Measurements from ENCODE around the gene ADSS1. TPM values are rescaled to one million over a fixed set of nuclear protein-coding genes. Genes with fewer than 3 reads are reported as not detected.
A peak's percentile ranks its signal among the peaks of the same experiment; 100 is the strongest.

Gene ADSS1
- total and polyA plus RNA-seq, 10 donors, result 2.7 to 11.7 (median 5.1) TPM

DNA sequence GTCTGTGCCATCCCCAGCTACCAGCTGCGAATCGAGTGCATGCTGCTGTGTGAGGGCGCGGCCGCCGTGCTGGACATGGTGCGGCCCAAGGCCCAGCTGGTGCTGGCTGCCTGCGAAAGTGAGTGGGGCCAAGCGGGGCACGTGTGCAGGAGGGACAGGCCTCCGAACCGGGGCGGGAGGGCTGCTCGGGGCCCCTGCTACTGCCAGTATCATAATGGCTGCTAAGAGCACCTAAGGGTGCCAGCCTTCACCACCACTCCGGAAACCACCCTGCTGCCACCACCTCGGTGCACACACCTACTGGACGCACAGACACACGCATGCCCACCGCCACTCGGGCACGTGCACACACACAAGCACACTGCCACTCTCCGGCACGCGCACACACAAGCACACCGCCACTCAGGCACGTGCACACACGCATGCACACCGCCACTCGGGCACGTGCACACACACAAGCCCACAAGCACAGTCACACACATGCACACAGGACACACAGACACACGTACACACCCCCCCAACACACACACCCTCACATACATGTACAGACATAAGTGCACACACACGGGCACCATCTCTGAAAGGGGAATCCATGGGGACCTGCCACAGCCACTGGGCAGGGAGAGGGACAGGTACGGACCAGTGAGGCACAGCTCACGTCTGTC is 13.8 kb upstream of the ADSS1 start:
- no peak overlapping the region for H3K27ac ChIP-seq
- TF ChIP-seq POLR2A (IDR thresholded peaks at IDR 0.05) (no peak), POLR2AphosphoS5 (IDR thresholded peaks at IDR 0.05) (peak in 1 of 3 donors; percentile 38)
- no peak for DNase-seq

DNA sequence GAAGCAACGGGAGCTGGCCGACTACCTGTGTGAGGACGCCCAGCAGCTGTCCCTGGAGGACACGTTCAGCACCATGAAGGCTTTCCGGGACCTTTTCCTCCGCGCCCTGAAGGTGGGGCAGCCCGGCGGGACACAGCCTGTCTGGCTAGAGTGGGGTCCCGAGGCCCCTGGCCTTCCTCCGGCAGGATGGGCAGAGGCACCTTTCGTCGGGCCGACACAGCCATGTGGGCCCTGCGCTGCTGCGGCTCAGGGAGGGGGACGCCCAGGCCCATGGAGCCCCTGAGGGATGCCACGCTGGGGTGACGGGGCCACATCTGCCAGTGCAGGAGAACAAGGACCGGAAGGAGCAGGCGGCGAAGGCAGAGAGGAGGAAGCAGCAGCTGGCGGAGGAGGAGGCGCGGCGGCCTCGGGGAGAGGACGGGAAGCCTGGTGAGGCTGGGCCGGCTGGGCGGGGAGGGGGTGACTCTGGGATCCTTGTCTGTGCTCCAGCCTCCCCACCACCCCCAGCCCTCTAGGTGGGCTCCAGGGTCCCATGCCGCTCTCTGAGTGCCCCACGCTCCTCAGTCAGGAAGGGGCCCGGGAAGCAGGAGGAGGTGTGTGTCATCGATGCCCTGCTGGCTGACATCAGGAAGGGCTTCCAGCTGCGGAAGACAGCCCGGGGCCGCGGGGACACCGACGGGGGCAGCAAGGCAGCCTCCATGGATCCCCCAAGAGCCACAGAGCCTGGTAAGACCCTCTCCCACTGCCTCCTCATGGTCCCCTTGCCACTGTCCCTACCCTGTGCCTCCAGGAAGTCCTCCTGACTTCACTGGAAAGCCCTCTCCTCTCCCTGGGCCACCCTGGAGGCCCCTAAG is 10.9 kb upstream of the ADSS1 start:
- H3K36me3 ChIP-seq, result peaks cover 0 to 92% (median 66%) of the 10 kb centered on the region in 6 donors
- H3K27me3 ChIP-seq (replicated peaks in 1 of 7), result no peaks in the 10 kb centered on the region
- DNase-seq, result no peak
- 78 to 94% (median 79%) methylated on average over 24 to 40 of the region's 40 CpGs for WGBS, 5 donors
- intact Hi-C loops (cut with DNase I; ENCODE audit: low total_unique reads), result no loop called here
- TF ChIP-seq POLR2A (IDR thresholded peaks at IDR 0.05) (no peak), POLR2AphosphoS5 (IDR thresholded peaks at IDR 0.05) (peak; percentile 6 to 66 (median 11))
- TF ChIP-seq, protein P1, sequence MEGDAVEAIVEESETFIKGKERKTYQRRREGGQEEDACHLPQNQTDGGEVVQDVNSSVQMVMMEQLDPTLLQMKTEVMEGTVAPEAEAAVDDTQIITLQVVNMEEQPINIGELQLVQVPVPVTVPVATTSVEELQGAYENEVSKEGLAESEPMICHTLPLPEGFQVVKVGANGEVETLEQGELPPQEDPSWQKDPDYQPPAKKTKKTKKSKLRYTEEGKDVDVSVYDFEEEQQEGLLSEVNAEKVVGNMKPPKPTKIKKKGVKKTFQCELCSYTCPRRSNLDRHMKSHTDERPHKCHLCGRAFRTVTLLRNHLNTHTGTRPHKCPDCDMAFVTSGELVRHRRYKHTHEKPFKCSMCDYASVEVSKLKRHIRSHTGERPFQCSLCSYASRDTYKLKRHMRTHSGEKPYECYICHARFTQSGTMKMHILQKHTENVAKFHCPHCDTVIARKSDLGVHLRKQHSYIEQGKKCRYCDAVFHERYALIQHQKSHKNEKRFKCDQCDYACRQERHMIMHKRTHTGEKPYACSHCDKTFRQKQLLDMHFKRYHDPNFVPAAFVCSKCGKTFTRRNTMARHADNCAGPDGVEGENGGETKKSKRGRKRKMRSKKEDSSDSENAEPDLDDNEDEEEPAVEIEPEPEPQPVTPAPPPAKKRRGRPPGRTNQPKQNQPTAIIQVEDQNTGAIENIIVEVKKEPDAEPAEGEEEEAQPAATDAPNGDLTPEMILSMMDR (IDR thresholded peaks at IDR 0.05 in 8 of 11, conservative IDR thresholded peaks at IDR 0.05 in 3 of 11), result no peak
- no peak overlapping the region for H3K4me3 ChIP-seq
- H3K9me3 ChIP-seq, result no peaks in the 10 kb centered on the region
- peaks cover 0 to 16% (median 7%) of the 10 kb centered on the region in 6 donors for H3K4me1 ChIP-seq
- H3K27ac ChIP-seq, result no peak overlapping the region

More for the DNA sequence above, 13.8 kb upstream of the ADSS1 start:
- H3K36me3 ChIP-seq, result peaks cover 0 to 84% (median 70%) of the 10 kb centered on the region in 6 donors
- no peaks in the 10 kb centered on the region for H3K27me3 ChIP-seq (replicated peaks in 1 of 7)
- no peaks in the 10 kb centered on the region for H3K9me3 ChIP-seq
- peaks cover 0 to 33% (median 9%) of the 10 kb centered on the region in 6 donors for H3K4me1 ChIP-seq
- 91 to 97% (median 93%) methylated on average over 18 to 34 of the region's 34 CpGs for WGBS, 5 donors
- intact Hi-C loops (cut with DNase I; ENCODE audit: low total_unique reads), result no loop called here
- H3K4me3 ChIP-seq, result no peak overlapping the region

DNA sequence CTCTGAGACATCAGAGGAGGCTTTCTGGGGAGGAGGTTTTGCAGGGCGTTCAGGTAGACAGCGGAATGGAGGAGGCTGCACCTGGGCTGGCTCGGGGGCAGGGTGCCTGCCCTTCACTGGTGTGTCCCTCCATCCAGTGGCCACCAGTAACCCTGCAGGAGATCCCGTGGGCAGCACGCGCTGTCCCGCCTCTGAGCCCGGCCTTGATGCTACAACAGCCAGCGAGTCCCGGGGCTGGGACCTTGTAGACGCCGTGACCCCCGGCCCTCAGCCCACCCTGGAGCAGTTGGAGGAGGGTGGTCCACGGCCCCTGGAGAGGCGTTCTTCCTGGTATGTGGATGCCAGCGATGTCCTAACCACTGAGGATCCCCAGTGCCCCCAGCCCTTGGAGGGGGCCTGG is 10.0 kb upstream of the ADSS1 start:
- no peak for DNase-seq
- intact Hi-C loops (cut with DNase I; ENCODE audit: low total_unique reads), result no loop called here

DNA sequence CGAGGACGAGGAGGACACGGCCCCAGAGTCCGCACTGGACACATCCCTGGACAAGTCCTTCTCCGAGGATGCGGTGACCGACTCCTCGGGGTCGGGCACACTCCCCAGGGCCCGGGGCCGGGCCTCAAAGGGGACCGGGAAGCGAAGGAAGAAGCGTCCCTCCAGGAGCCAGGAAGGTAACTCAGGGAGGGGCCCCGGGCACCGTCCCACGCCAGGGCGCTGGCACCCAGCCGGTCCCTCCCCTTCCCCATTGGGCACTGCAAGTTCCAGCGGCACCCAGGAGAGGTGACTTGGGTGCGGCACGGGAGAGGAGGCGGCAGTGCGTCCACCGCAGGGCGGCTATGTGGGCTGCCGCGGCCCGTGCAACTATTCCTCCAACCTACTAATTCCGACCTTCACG is 9.3 kb upstream of the ADSS1 start:
- no peak for DNase-seq
- Histone ChIP-seq H3K4me1 (peaks cover 0 to 6% (median 0%) of the 10 kb centered on the region in 6 donors), H3K27ac (no peak overlapping the region), H3K36me3 (peaks cover 0 to 100% (median 74%) of the 10 kb centered on the region in 6 donors), H3K9me3 (no peaks in the 10 kb centered on the region), H3K27me3 (replicated peaks in 1 of 7) (no peaks in the 10 kb centered on the region), H3K4me3 (no peak overlapping the region)
- TF ChIP-seq POLR2A (IDR thresholded peaks at IDR 0.05), result no peak
- TF ChIP-seq POLR2AphosphoS5 (IDR thresholded peaks at IDR 0.05), result peak in 2 of 3 donors; percentile 7 to 22
- TF ChIP-seq, protein P1 (IDR thresholded peaks at IDR 0.05 in 8 of 11, conservative IDR thresholded peaks at IDR 0.05 in 3 of 11), result no peak
- WGBS, 5 donors, result 90 to 97% (median 95%) methylated on average over 23 to 31 of the region's 31 CpGs
- intact Hi-C loops (cut with DNase I; ENCODE audit: low total_unique reads), result no loop called here

More for the DNA sequence above, 10.0 kb upstream of the ADSS1 start:
- Histone ChIP-seq H3K27ac (no peak overlapping the region), H3K4me3 (no peak overlapping the region), H3K4me1 (peaks cover 0 to 6% (median 0%) of the 10 kb centered on the region in 6 donors), H3K27me3 (replicated peaks in 1 of 7) (no peaks in the 10 kb centered on the region), H3K36me3 (peaks cover 0 to 100% (median 71%) of the 10 kb centered on the region in 6 donors), H3K9me3 (no peaks in the 10 kb centered on the region)
- TF ChIP-seq POLR2AphosphoS5 (IDR thresholded peaks at IDR 0.05) (no peak), POLR2A (IDR thresholded peaks at IDR 0.05) (no peak)
- TF ChIP-seq, protein P1 (IDR thresholded peaks at IDR 0.05 in 8 of 11, conservative IDR thresholded peaks at IDR 0.05 in 3 of 11), result no peak
- WGBS, 5 donors, result 73 to 99% (median 95%) methylated on average over 3 to 16 of the region's 16 CpGs
